Measurements from ENCODE around the gene CREBBP. TPM values are rescaled to one million over a fixed set of nuclear protein-coding genes. Genes with fewer than 3 reads are reported as not detected.
"Not testable (repeated sequence)": the region's sequence is repeated elsewhere in the genome, so short reads cannot be mapped to it uniquely, and the experiment has no call there.

Gene CREBBP
- 104 TPM for total RNA-seq

DNA sequence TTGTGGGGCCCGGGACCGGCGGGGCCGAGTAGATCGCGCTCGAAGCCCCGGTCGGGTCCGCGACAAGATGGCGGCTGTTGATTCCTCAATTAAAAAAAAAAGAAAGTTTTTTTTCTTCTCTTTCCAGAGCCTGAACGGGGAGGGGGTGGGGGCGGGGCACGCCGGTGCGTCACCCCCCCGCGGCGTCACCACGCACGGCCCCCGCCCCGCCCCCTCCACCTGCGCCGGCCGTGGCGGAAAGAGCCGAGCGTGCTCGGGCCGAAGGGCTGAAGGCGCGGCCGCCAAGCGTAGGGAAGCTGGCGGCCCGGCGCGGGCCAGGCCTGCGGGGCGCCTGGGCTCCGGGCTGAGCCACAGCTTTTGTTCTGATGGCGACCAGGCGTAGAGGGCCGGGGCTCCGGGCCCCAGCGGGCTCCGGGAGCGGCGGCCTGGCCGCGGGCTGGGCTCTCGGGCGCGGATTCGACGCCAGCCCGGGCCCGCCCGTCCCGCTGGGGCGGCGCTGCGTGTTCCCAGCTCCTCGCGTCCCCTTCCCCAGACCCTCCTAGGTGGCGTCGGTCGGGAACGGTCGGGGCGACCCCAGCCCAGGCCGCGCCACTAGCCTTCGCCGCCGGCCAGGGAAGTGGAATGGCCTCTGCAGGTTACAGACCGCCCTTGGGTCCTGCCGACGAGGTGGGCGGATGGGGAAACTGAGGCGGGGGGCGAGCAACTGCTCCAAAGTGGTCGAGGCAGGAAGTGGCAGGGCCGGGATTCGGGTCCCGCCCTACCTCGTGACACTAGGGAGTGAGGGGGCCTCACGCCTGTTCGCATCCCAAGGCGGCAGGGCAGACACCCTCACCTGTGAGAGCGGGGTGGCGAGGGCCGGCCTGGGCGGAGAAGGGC is at the start of gene CREBBP:
Gene CREBBP (minus strand): TSS at position 91 of the 876 bp plus-strand sequence. CDS start 797 bp downstream, outside the sequence.
- DNase-seq (ENCODE audit: low spot score), result peak; percentile 84

DNA sequence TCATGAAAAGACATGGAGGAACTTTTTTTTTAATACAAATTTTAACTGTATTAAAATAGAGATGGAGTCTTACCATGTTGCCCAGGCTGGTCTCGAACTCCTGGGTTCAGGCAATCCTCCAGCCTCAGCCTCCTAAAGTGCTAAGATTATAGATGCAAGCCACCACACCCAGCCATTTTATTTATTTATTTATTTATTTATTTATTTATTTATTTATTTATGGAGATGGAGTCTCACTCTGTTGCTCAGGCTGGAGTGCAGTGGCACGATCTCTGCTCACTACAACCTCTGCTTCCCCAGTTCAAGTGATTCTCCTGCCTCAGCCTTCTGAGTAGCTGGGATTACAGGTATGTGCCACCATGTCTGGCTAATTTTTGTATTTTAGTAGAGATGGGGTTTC is 46.6 kb upstream of the CREBBP start:
- DNase-seq (ENCODE audit: low spot score), result not testable (repeated sequence)

DNA sequence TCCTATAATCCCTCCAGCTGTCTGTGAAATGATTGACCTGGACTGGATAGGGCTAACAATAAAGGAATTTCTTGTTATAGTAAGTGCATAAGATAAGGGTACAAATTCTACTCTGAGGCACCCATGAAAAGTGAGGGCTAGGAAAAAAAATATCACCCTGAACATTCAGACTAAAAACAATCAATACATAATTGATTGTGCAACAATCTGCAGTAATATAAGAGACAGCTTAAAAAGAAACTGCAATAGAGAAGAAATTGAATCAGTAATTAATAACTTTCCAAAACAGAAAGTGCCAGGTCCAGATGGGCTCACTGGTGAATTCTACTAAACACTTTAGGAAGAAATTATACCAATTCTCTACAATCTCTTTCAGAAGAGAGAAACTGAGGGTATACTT is 44.2 kb upstream of the CREBBP start:
- DNase-seq (ENCODE audit: low spot score), result no peak

DNA sequence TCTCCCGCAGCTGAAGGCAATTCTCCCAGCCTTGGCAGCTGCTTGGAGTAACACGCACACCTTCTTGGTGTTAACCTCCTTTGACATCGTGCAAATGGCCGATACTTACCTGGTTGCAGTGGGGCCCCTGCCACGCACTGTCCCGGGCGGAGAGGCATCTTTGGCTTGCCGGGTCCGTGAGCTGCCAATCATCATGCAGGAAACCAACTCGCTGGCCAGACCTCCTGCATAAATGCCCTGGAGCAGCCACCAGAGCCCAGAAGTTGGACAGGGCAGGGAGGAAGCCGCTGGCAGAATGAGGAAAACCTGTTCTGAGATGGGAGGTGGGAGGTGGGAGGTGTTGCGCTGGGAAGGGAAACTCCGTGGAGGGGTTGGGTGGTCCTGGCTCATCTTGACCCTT is 41.7 kb upstream of the CREBBP start:
- no peak for DNase-seq (ENCODE audit: low spot score)

DNA sequence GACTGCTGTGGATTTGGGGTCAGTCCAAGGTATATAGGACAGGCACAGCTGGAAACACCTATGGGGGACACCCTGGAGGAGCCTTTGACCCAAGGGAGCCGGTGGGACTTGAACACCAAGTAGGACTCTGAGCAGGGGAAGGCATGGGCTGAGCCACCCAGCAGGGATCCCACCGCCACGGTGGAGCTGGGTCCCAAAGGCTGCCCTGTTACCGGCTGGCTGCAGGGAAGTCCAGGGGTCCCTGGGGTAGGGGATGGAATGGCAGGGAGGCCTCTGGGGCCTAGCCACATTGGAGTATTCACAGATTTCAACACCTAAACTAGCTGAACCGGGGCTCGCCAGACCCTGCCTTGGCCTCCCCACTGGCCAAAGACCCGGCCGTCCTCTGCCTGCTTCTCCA is 39.7 kb upstream of the CREBBP start:
- no peak for DNase-seq (ENCODE audit: low spot score)

DNA sequence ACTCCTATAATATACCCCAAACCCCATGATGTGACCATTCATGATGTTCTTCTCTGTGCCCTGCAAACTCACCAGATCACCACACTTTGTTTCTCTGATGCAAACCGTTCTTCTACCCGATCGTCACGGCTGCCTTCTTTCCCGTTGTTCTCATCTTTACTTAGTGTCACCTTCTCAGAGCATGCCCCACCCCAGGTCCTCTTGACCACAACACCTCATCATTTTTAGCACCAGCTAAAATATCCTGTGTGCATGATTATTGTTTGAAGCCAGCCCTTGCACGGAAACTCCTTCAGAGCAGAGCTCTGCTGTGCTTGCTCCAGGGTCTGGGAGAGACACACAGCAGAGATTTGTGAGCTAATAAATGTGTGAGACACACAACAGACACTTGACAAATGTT is 38.9 kb upstream of the CREBBP start:
- DNase-seq (ENCODE audit: low spot score), result no peak

DNA sequence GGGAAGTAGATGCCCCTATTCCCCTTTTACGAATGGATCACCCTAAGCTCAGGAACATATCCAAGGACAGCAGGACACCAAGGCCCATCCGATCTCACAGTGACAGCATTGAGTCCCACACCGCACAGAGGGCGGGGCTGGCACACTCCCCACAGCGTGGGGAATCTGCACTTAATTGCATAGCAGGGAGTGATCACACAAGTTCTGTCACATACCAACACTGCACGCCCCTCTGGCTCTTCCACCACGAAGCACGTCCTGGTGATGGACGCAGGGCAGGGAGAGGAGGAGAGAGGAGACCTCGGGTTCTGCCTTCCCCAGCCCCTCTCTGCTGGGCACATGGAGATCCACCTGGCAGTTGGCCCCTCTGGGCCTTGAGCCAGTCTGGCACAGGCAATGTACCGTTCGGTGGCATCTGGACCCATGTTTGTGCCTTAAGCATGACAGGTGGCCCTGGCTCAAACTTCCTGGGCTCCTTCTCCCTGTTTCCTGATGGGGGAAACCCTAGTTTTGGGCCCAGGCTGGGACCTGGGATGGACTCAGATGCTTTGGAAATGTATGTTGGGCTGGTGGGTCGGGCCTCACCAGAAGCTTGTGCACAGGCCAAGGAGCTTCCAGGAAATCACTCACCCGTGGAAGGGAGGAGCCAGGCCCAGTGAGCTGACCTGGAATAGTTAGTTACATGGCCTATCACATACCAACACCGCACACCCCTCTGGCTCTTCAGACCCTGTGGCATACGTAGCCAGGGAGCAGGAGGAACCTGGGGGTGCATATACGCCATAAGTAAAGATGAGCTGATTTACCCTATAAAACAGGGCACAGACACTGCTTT is 35.1 kb upstream of the CREBBP start:
- DNase-seq (ENCODE audit: low spot score), result no peak

DNA sequence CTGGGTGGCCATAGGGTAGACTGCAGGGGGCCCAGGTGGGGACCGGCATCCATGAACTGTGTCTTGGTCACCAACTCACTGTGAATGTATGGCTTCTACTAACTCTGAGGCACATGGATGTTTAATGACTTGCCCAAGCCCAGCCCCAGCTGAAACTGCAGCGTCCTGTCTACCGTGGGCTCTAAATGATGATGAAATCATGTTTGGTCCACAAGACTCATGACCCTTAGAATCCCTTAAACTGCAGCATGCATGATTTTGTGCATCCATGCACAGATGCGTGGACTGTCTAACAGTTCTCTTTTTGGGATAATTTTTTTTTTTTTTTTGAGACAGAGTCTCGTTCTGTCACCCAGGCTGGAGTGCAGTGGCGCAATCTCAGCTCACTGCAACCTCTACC is 32.4 kb upstream of the CREBBP start:
- DNase-seq (ENCODE audit: low spot score), result no peak

DNA sequence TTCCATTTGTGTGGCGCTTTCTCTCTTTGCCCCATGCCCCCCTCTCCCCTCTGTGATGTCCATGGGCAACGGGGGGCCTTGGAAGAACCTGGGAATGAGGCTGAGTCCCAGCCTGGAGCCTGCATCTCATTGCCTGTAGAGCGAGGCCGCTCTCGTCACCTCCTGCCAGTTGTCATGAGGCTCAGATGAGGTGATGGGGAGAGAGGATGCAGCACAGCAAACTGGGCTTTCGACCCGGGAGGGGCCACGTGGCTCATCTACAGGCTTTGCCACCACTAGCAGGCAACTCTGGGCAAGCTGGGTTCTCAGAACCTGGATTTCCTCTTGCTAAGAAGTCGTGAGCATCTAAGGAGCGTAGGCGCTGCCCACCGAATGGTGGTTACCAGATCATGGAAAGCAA is 31.9 kb upstream of the CREBBP start:
- no peak for DNase-seq (ENCODE audit: low spot score)

DNA sequence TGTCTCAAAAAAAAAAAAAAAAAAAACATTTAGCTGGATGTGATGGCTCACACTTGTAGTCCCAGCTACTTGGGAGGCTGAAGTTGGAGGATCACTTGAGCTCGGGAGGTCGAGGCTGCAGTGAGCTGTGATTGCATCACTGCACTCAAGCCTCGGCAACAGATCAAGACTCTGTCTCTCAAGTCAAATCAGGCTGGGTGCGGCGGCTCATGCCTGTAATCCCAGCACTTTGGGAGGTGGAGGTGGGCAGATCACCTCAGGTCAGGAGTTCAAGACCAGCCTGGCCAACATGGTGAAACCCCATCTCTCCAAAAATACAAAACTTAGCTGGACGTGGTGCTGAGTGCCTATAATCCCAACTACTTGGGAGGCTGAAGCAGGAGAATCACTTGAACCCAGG is 31.2 kb upstream of the CREBBP start:
- DNase-seq (ENCODE audit: low spot score), result not testable (repeated sequence)

DNA sequence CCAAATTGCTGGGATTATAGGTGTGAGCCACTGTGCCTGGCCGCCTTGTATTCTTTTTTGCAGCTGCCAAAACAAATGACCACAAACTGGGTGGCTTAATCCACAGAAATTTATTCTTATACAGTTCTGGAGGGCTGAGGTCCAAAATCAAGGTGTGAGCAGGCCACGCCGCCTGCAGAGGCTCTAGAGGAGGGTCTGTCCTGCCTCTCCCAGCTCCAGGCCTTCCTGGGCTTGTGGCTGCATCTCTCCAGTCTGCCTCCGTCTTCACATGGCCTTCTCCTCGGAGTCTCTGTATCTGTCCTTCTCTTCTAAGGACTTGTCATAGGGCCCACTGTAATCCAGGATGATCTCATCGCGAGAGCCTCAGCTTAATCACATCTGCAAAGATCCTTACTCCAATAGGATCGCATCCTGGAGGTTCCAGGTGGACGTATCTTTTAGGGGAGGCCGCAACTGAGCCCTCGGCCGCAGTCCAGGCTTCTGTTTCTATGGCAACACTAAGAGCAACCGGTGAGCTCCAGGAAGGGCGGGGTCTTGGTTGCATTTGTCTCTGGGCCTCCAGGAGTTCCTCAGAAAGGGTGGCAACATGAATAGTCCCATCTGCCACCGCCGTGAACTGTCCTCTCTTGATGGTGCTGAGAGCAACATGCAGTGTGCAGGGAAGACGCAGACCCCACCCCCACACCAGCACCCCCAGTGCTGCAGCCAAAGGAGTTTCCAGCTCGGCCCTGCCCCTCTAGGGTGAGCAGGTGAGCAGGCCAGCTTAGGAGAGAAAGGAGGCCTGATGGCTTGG is 29.5 kb upstream of the CREBBP start:
- DNase-seq (ENCODE audit: low spot score), result no peak

DNA sequence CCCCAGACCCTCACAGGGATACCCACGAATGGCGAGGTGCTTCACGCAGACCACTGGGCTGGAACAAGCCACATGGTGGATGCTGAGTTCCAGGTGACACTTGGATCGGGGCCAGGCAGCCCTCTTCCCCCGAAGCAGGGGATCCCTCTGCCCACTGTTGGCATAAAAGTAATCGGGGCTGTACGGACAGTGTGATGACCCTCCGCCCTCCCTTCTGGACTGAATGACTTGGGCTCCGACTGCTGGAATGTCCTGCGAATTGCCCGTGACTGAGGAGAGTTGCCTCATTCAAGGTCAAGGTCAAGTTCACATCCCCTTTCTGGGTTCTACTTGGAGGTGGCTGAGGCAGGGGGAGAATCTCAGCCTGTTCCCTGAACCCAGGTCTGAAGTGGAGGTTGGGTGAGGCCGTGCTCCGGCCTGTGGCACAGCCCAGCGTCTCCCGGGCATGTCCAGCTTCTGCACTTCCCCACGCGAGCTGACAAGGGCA is 28.5 kb upstream of the CREBBP start:
- no peak for DNase-seq (ENCODE audit: low spot score)

DNA sequence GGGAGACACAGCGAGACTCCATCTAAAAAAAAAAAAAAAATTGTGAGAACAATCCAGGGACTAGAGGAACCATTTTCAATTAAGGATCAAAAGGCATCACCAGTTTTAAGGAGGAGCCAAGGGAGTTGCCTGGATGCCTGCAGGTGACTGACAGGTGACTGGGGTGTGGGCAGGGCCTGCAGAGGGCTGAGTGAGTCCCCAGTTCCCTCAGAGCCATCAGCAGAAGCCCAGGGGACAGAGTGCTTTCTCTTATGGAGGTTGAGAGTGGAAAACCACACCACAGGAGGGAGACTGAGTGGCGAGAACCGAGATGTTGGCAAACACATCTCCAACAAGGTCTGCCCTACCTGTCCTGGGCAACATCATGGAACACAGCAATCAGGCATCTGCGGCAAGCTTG is 27.1 kb upstream of the CREBBP start:
- no peak for DNase-seq (ENCODE audit: low spot score)

DNA sequence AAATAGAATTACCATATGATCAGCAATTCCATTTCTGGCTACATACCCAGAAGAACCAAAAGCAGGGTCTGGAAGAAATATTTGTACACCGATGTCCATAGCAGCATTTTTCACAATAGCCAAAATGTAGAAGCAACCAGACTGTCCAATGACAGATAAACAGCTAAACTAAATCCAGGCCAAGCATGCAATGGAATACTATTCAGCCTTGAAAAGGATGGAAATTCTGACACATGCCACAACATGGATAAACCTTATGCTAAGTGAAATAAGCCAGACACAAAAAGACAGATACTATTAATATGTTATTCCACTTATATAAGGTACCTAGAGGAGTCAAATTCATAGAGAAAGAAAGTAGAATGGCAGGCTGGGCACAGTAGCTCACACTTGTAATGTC is 25.9 kb upstream of the CREBBP start:
- DNase-seq (ENCODE audit: low spot score), result no peak

DNA sequence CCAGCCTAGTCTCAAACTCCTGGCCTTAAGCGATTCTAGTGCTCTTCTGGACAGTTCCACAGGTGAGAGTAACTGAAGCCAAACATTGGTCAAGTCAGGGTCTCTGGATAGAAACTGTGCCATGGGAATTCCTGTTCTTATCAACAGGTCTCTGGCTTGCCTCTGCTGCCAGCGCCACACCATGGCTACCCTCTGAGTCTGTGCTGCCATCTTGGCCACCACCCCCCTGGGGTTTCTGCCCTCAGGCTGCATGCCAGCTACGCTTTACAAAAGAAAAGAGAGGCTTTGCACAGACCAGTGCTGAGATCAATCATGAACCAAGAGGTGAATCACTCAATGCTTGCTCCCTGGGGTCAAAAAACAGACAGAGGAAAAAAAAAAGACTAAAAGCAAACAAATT is 24.4 kb upstream of the CREBBP start:
- no peak for DNase-seq (ENCODE audit: low spot score)

DNA sequence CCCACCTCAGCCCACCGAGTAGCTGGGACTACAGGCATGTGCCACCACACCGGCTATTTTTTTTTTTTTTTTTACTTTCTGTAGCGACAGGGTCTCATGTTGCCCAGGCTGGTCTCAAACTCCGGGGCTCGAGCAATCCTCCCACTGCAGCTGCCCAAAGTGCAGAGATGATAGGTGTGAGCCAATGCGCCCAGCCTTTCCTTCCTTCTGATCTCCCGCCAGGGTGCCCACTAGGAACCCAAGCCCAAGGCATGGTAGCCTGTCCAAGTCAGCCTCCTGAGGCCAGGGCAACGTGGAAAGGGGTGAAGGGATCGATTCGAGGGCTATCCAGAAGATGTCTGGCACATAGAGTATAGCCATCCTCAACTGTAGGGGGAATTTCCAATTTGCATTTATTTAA is 9.6 kb upstream of the CREBBP start:
- DNase-seq (ENCODE audit: low spot score), result no peak

DNA sequence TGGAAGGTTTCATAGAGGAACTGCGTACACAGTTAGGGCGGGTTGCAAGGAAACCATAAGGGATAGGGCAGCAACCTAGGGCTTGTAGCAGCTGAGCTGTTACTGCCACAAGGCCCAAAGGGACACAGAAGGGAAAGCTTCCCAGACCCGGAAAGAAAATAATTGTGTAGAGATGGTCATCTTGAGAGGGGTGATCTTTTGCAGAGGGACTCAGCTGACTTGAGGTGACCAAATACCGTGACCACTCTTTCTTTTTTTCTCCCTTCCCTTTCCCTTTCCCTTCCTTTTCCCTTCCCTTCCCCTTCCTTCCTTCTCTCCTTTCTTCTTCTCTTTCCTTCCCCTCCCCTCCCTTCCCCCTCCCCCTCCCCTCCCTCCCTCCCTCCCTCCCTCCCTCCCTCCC is 8.5 kb upstream of the CREBBP start:
- no peak for DNase-seq (ENCODE audit: low spot score)

DNA sequence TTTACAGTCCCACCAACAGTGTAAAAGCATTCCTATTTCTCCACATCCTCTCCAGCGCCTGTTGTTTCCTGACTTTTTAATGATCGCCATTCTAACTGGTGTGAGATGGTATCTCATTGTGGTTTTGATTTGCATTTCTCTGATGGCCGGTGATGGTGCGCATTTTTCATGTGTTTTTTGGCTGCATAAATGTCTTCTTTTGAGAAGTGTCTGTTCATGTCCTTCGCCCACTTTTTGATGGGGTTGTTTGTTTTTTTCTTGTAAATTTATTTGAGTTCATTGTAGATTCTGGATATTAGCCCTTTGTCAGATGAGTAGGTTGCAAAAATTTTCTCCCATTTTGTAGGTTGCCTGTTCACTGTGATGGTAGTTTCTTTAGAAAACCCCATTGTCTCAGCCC is 5.5 kb upstream of the CREBBP start:
- not testable (repeated sequence) for DNase-seq (ENCODE audit: low spot score)

DNA sequence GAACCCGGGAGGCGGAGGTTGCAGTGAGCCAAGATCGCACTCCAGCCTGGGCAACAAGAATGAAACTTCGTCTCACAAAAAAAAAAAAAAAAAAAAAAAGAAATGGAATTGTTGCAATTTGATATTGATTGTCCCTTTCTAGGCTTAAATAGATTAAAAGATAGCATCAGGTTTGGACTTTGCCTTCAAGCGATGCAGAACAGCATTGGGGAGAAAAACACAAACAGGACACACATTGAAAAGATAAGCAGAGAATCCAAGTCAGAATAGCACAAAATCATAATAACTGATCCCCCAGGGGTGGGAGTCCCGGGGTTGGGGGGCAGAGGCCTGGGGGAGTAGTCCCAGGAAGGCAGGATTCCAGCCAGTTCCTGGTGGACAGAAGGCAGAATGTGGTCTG is 3.9 kb upstream of the CREBBP start:
- DNase-seq (ENCODE audit: low spot score), result no peak

DNA sequence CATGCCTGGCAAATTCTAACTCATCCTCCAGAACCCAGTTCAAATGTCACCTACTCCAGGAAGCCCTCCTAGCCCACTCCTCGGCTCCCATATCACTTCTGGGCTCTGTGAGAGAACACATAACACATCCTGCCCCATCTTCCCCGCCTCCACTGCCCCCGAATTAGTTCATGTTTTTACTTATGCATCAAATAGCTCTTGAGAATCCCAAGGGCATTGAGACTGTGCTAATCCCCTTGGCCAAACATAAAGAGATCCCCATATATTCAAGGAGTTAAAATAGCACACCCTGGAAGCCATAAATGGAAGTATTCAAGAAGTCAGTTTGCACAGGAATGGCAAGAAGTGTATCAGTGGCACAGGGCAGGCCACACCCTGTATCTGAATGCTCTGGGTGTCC is 2.0 kb upstream of the CREBBP start:
- no peak for DNase-seq (ENCODE audit: low spot score)

DNA sequence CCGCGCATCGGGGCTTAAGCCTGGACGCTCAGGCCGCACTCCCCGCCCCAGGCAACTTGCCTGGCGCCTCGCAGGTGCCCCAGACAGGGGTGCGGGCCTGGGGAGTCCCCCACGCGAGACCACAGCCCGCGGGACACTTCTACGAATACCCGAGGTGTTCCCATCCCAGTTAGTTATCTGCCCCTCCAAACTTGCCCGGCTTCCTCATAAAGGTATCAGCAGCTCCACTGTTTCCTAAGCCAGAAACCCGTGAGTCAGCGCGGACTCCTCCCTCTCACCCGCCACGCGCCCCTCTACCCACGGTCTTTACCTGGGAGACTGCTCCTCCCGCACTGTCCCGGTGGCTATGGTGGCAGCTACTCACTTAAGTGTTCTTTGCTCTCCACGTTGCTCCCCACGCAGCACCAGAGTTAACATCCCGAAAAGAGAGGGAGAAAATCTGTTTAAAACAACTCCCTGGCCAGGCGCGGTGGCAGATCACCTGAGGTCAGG is 1.0 kb upstream of the CREBBP start:
- no peak for DNase-seq (ENCODE audit: low spot score)

All from ureter (tissue), 1 donor.